CD4-positive, alpha-beta T cell treated with Interferon alpha-2 for 1 hour (primary cell): ENCODE measurements around the gene EXOSC10.
"Not testable (repeated sequence)": the region's sequence is repeated elsewhere in the genome, so short reads cannot be mapped to it uniquely, and the experiment has no call there.

Source experiments
- DNase-seq, 2 donors: peaks; one replicate each; pipeline ENCODE4 v3.0.0-alpha.2; 2020 to 2022

The EXOSC10 gene

DNA sequence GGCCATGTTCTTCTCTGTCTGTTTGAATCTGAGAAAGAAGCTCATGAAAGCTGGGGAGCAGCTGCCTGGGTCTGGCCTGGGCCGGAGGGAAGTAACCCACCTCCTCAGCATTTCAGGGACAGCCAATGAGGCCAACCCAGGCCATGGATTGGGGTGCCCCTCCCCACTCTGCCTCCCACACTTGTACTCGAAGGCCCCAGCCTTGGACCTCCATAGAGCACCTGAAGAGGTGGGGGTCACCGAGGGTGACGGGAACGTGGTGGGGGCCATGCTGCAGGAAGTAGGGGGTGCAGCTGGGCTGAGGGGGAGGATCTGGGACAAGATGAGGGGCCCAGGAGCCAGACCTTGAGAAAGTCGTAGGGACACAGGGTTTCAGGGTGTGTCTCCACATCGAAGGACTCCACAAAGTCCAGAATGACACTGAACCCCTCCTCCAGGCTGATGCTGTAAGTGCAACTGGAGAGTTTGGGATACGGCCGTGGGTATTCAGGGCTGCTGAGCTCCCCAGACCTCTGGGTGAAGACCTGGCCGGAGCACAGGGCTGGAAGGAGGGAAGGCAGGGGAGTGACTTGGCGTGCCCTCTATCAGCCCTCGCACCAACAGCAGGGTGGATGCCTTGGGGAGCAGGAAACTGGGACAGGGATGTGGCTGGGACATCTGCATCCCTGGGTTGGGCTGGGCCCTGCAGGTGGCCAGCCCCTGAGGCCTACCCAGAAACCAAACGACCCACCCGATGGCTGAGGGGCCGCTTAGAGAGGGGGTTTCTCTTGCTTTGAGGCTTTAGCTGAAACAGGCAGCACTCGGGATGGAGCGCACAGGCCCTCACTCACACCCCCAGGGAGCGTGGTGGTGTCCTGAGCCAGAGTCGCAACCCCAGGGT lies 56.4 kb downstream of the EXOSC10 start:
- no peak for DNase-seq

- DNase-seq: no peak
Measured at GRCh38 chr1:11042065-11042464, 57.6 kb downstream of the EXOSC10 start.

DNA sequence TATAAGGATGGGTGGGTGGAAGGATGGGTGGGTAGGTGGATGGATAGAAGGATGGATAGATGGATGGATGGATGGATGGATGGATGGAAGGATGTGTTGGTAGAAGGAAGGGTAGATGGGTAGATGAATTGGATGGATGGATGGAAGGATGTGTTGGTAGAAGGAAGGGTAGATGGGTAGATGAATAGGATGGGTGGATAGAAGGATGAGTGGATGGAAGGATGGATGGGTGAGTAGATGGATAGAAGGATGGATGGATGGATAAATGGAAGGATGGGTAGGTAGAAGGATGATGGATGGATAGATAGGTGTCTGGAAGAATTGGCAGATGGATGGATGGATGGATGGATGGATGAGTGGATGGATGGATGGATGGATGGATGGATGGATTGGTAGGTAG lies 58.6 kb downstream of the EXOSC10 start:
- no peak for DNase-seq

DNA sequence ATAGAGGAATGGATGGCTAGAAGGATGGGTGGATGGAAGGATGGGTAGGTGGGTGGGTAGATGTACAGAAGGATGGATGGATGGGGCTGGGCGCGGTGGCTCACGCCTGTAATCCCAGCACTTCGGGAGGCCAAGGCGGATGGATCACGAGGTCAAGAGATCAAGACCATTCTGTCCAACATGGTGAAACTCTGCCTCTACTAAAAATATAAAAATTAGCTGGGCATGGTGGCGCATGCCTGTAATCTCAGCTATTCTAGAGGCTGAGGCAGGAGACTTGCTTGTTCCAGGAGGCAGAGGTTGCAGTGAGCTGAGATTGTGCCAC lies 59.6 kb downstream of the EXOSC10 start:
- DNase-seq: not testable (repeated sequence)

DNA sequence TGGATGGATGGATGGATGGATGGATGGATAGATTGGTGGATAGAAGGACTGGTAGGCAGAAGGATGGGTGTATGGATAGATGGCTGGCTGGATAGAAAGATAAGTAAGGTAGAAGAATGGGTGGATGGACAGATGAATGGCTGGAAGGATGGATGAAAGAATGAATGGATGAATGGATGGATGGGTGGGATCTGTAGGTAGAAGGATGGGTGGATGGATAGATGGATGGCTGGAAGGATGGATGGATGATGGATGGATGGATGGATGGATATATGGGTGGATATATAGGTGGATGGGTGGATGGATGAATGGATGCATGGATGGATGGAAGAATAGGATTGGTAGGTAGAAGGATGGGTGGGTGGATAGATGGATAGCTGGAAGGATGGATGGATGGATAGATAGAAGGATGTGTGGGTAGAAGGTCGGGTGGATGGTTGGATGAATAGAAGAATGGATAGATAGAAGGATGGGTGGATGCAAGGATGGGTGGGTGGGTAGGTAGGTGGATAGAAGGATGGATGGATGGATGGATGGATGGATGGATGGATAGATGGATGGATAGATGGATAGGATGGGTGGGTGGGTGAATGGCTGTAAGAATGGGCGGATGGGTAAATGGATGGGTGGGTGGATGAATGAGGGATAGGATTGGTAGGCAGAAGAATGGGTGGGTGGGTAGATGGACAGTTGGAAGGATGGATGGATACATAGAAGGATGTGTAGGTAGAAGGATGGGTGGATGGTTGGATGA lies 60.1 kb downstream of the EXOSC10 start:
- no peak for DNase-seq

GRCh38 chr1:11037740-11038182 lies 61.9 kb downstream of the EXOSC10 start:
- peak; percentile 85 to 90 for DNase-seq

DNA sequence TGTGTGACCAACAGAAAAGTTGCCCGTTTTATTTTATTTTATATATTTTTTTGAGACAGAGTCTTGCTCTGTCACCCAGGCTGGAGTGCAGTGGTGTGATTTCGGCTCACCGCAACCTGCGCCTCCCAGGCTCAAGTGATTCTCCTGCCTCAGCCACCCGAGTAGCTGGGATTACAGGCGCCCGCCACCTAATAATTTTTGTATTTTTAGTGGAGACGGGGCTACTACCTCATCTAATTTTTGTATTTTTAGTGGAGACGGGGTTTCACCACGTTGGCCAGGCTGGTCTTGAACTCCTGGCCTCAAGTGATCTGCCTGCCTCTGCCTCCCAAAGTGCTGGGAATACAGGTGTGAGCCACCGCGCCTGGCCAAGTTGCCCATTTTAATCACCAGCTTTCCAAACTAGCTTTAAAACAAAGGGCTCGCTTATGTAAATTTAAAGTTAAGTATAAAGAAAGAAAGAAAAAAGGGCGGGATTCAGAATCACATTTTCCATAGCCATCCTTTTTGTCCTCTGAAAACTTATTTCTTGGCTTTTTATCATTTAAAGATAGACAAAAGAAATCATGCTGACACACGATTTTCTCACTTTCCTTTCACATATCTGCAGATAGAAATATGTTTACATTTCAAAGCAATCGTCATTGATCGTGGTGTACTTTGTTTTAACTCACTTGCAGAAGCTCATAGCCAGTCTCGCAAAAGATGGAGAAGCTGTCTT lies 62.5 kb downstream of the EXOSC10 start:
- DNase-seq: not testable (repeated sequence)

DNA sequence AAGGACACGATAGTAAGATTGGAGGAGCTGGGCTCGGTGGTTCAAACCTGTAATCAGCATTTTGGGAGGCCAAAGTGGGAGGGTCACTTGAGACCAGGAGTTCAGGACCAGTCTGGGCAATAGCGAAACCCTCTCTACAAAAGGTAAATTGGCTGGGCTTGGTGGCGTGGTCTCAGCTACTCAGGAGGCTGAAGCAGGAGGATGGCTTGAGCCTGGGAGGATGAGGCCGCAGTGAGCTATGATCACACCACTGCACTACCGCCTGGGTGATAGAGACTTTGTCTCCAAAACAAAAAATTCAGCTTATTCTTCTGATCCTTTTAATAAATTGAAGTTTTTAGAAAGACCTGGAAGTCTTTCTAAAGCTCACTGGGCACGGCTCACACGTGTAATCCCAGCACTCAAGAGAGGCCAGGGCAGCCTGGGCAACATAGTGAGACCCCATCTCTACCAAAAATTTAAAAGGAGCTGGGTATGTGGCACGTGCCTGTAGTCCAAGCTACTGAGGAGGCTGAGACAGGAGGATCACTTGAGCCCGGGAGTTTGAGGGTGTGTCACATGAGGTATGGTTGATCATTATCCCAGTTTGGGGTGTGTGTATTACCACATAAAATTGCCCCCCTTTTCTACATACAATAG lies 67.9 kb downstream of the EXOSC10 start:
- no peak for DNase-seq

GRCh38 chr1:11030865-11031264 lies 68.8 kb downstream of the EXOSC10 start:
- DNase-seq: no peak

- no peak for DNase-seq
Measured at GRCh38 chr1:11028018-11028417, 71.7 kb downstream of the EXOSC10 start.

GRCh38 chr1:11027316-11027715 lies 72.4 kb downstream of the EXOSC10 start:
- no peak for DNase-seq

- no peak for DNase-seq
Measured at GRCh38 chr1:11026903-11027302, 72.8 kb downstream of the EXOSC10 start.

DNA sequence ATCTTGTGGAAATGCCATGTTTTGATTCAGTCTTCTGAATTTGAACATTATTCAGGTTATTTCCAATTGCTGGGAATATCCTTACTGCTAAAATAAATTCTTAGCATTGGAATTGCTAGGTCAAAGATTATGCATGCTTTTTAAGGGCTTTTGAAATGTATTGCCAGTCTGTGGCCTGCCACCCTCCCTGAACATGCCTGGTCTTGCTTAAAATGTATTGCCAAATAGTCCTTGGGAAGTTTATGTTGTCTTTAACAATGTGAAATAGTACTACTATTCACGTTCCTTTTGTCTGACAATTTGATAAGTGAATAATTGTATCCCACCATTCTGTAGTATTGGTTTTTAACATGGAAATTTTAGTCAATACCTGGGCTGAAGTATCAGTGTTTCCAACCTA lies 73.6 kb downstream of the EXOSC10 start:
- no peak for DNase-seq

- DNase-seq: no peak
Measured at GRCh38 chr1:11025618-11026017, 74.1 kb downstream of the EXOSC10 start.

DNA sequence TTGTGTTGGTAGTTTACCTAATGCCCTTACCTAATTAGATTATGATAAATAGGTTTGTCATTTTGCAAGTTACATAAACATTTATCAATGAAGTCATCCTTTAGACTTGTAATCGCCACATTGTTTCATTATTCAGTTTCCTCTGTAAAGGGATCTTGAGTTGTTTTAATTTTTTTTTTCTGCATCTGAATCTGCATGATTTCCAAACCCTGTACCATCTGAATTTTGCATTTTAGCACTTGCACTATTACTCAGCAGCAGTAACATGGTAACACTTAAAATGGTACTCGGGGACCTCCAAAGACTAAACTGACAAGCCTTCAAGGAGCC lies 74.8 kb downstream of the EXOSC10 start:
- no peak for DNase-seq

DNA sequence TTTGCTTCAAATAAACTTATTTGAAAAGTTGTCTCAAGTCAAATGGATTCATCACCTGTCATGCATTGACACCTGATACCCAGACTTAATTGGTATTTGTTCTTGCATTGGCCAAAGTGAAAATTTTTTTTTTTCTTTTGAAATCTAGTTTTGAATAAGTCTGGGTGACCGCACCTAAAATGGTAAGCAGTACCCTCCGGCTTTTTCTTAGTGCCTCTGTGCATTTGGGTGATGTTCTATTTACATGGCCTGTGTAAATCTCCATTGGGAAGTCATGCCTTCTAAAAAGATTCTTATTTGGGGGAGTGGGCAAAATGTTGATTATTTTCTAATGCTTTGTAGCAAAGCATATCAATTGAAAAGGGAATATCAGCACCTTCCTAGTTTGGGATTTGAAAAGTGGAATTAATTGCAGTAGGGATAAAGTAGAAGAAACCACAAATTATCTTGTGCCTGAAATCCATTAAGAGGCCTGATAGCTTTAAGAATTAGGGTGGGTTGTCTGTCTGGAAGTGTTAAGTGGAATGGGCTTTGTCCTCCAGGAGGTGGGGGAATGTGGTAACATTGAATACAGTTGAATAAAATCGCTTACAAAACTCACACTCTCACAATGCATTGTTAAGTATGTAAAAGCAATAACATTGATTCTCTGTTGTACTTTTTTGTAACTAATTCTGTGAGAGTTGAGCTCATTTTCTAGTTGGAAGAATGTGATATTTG lies 75.4 kb downstream of the EXOSC10 start:
- DNase-seq: no peak

DNA sequence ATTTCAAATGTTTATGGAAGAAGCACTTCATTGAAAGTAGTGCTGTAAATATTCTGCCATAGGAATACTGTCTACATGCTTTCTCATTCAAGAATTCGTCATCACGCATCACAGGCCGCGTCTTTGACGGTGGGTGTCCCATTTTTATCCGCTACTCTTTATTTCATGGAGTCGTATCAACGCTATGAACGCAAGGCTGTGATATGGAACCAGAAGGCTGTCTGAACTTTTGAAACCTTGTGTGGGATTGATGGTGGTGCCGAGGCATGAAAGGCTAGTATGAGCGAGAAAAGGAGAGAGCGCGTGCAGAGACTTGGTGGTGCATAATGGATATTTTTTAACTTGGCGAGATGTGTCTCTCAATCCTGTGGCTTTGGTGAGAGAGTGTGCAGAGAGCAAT lies 76.5 kb downstream of the EXOSC10 start:
- no peak for DNase-seq

DNA sequence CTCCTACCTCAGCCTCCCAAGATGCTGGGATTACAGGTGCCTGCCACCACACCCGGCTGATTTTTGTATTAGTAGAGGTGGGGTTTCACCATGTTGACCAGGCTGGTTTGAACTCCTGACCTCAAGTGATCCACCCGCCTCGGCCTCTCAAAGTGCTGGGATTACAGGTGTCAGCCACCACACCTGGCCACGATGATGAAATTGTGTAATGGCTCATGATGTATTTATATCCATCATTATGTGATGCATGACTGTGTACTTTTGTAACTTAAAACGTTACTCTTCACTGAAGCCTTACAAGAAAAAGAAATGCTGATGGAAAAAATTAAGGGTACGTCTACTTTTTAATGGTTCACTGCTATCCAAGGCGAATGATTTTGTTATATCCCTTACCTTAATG lies 79.7 kb downstream of the EXOSC10 start:
- no peak for DNase-seq

- DNase-seq: not testable (repeated sequence)
Measured at GRCh38 chr1:11019358-11019757, 80.3 kb downstream of the EXOSC10 start.
